B cell (primary cell): ENCODE measurements around the gene SIL1. TPM values are rescaled to one million over a fixed set of nuclear protein-coding genes. Genes with fewer than 3 reads are reported as not detected.
"Not testable (repeated sequence)": the region's sequence is repeated elsewhere in the genome, so short reads cannot be mapped to it uniquely, and the experiment has no call there.

Source experiments
- ATAC-seq: fragments of 200-7000 bp; cut with Tn5 transposase; one replicate; pipeline ENCODE4 v1.10.0; 2021; ENCODE audit warnings: low read depth, mild to moderate bottlenecking, moderate number of reproducible peaks, moderate library complexity
- CTCF ChIA-PET: fragments of 350-600 bp; sonication (Branson Sonifier 250); formaldehyde crosslinking; loops from one replicate; lab custom pipeline; 2021; ENCODE audit warnings: antibody characterized with exemption, inconsistent platforms; lab: Charles Lee
- POLR2A ChIA-PET: fragments of 350-600 bp; sonication (Branson Sonifier 250); formaldehyde crosslinking; loops from one replicate; lab custom pipeline; 2021; ENCODE audit warnings: antibody characterized with exemption; lab: Charles Lee
- DNase-seq: peaks from one replicate; pipeline ENCODE4 v3.0.0; 2013
- H2AFZ ChIP-seq: 2 replicates; pipeline ENCODE4 v1.6.1; 2012; ENCODE audit warnings: mild to moderate bottlenecking, low read depth, low read length; ENCODE audit not compliant: insufficient read depth, poor library complexity, severe bottlenecking
- H3K27ac ChIP-seq, 2 donors: 1 replicate in 1 of 2; 2 replicates in 1 of 2; pipeline ENCODE4 v1.5.1; 2012 to 2013; ENCODE audit warnings: low read length in 2 of 2, mild to moderate bottlenecking in 2 of 2, moderate library complexity in 1 of 2
- H3K27me3 ChIP-seq, 4 experiments: fragments of 200-600 bp in 1 of 4; sonication (generic) in 1 of 4; replicated peaks in 1 of 4; 1 replicate in 2 of 4; 2 replicates in 2 of 4; pipeline versions ENCODE4 v1.6.1 to v1.7.0; 2013 to 2016; ENCODE audit warnings: low read length in 3 of 4, mild to moderate bottlenecking in 2 of 4, mixed read lengths in 1 of 4, moderate library complexity in 1 of 4; ENCODE audit not compliant: insufficient read depth in 4 of 4, control insufficient read depth in 3 of 4; ENCODE audit errors: control extremely low read depth in 1 of 4
- H3K36me3 ChIP-seq, 2 experiments: replicated peaks in 1 of 2; 1 replicate in 1 of 2; 2 replicates in 1 of 2; pipeline versions ENCODE4 v1.6.1 to v1.7.1; 2013; ENCODE audit warnings: low read length in 1 of 2; ENCODE audit not compliant: insufficient read depth in 2 of 2, control insufficient read depth in 1 of 2; ENCODE audit errors: control extremely low read depth in 1 of 2, extremely low read depth in 1 of 2
- H3K4me1 ChIP-seq, 2 donors: fragments of 200-600 bp in 1 of 2; sonication (generic) in 1 of 2; 1 replicate in 1 of 2; 2 replicates in 1 of 2; pipeline versions ENCODE4 v1.5.1 to v1.6.1; 2013 to 2017; ENCODE audit warnings: low read length in 2 of 2; ENCODE audit not compliant: control insufficient read depth in 2 of 2, insufficient read depth in 2 of 2
- H3K4me2 ChIP-seq: replicated peaks from 2 replicates; pipeline ENCODE3; 2012; ENCODE audit warnings: mild to moderate bottlenecking, low read depth, low read length; ENCODE audit not compliant: poor library complexity, severe bottlenecking
- H3K4me3 ChIP-seq, 5 experiments: fragments of 200-600 bp in 1 of 5; sonication (generic) in 1 of 5; 1 replicate in 3 of 5; 2 replicates in 2 of 5; pipeline versions ENCODE4 v1.5.1 to v1.7.0; 2011 to 2016; ENCODE audit warnings: low read length in 4 of 5, mild to moderate bottlenecking in 4 of 5, low read depth in 2 of 5, control low read depth in 1 of 5, moderate library complexity in 1 of 5; ENCODE audit not compliant: insufficient read depth in 1 of 5; ENCODE audit errors: control extremely low read depth in 1 of 5, extremely low read depth in 1 of 5
- H3K79me2 ChIP-seq: fragments of 200-600 bp; sonication (generic); one replicate; pipeline ENCODE4 v1.6.0; 2016; ENCODE audit warnings: low read length; ENCODE audit not compliant: control insufficient read depth, insufficient read depth
- H3K9ac ChIP-seq: fragments of 200-600 bp; sonication (generic); 2 replicates; pipeline ENCODE4 v1.6.1; 2017; ENCODE audit warnings: mild to moderate bottlenecking, low read length, moderate library complexity
- H3K9me3 ChIP-seq, 3 donors: one replicate each; pipeline versions ENCODE4 v1.6.1 to v1.7.1; 2013; ENCODE audit warnings: low read length in 2 of 3; ENCODE audit not compliant: control insufficient read depth in 2 of 3, insufficient read depth in 1 of 3; ENCODE audit errors: control extremely low read depth in 1 of 3
- H4K20me1 ChIP-seq: 2 replicates; pipeline ENCODE4 v1.6.0; 2012; ENCODE audit warnings: mild to moderate bottlenecking, low read length; ENCODE audit not compliant: insufficient read depth, control insufficient read depth, poor library complexity, severe bottlenecking
- H3K27ac Mint-ChIP-seq: one replicate; pipeline ENCODE4 v1.8.0; 2021; ENCODE audit warnings: mixed read lengths
- H3K27me3 Mint-ChIP-seq: one replicate; pipeline ENCODE4 v1.8.0; 2021; ENCODE audit warnings: mixed read lengths
- H3K4me1 Mint-ChIP-seq: one replicate; pipeline ENCODE4 v1.8.0; 2021; ENCODE audit warnings: mixed read lengths
- H3K4me3 Mint-ChIP-seq: one replicate; pipeline ENCODE4 v1.8.0; 2021; ENCODE audit warnings: mixed read lengths
- H3K9me3 Mint-ChIP-seq: one replicate; pipeline ENCODE4 v1.8.0; 2022; ENCODE audit warnings: mixed read lengths; ENCODE audit not compliant: insufficient read depth
- CTCF ChIP-seq: fragments of 200-600 bp; IDR thresholded peaks from one replicate; pipeline ENCODE4 v1.8.0; 2022; ENCODE audit warnings: antibody characterized with exemption, mild to moderate bottlenecking
- EZH2 ChIP-seq: IDR thresholded peaks from 2 replicates; pipeline ENCODE4 v1.6.1; 2012; ENCODE audit warnings: borderline replicate concordance, low read depth, mild to moderate bottlenecking, moderate library complexity, low read length; ENCODE audit not compliant: insufficient read depth, poor library complexity, severe bottlenecking
- WGBS: methylation state at CpG from one replicate; pipeline ENCODE4 v1.1.5; 2013; ENCODE audit warnings: missing lambda C conversion rate; ENCODE audit not compliant: insufficient coverage; 5-methylcytosine and 5-hydroxymethylcytosine counted together
- intact Hi-C: fragments of 100-400 bp; cut with micrococcal nuclease; formaldehyde crosslinking; loops from one replicate; pipeline ENCODE4 v1.10.0; 2022
- polyA plus RNA-seq: library from polyadenylated mRNA; depleted of rRNA; stranded (reverse); fragments of >200 nt; gene quantifications from 2 replicates; pipeline ENCODE4 v1.2.3, GENCODE V29; 2012
- total RNA-seq, 2 donors: library from RNA; stranded (reverse); fragments of 120-200 nt in 1 of 2; gene quantifications; 1 replicate in 1 of 2; 2 replicates in 1 of 2; pipeline versions ENCODE4 v1.2.3 to v1.2.4, GENCODE V29; 2013 to 2022

SIL1 gene
- total and polyA plus RNA-seq, 2 donors (not counting 1 experiment from before 2014, with no cell fraction given), result 16.9 to 19.8 TPM

GRCh38 chr5:139167533-139167932, 30.6 kb downstream of the SIL1 start:
- H3K79me2 ChIP-seq, result peaks cover 2% of the 10 kb centered on the region
- no peak overlapping the region for H3K4me3 Mint-ChIP-seq
- CTCF ChIA-PET, result no interaction called here
- no peak overlapping the region for H3K27ac Mint-ChIP-seq
- no peak overlapping the region for H3K27ac ChIP-seq
- WGBS, result no CpG with 5 or more reads among the region's 2 CpGs
- H3K36me3 ChIP-seq, result no peaks in the 10 kb centered on the region
- H3K9me3 Mint-ChIP-seq, result peaks cover 4% of the 10 kb centered on the region
- H3K27me3 Mint-ChIP-seq, result no peaks in the 10 kb centered on the region
- POLR2A ChIA-PET, result no interaction called here
- DNase-seq (no peak), ATAC-seq (no peak)
- peaks cover 3 to 9% (median 6%) of the 10 kb centered on the region in 3 donors for H3K9me3 ChIP-seq
- no peak overlapping the region for H2AFZ ChIP-seq
- TF ChIP-seq CTCF (no peak), EZH2 (no peak)
- no peaks in the 10 kb centered on the region for H3K4me1 Mint-ChIP-seq
- H3K4me2 ChIP-seq, result no peak overlapping the region
- H3K9ac ChIP-seq, result no peak overlapping the region
- no peak overlapping the region for H3K4me3 ChIP-seq
- no peaks in the 10 kb centered on the region for H3K27me3 ChIP-seq
- H3K4me1 ChIP-seq, result no peaks in the 10 kb centered on the region
- H4K20me1 ChIP-seq, result no peaks in the 10 kb centered on the region
- intact Hi-C loops, result no loop called here

GRCh38 chr5:139167063-139167462, 31.1 kb downstream of the SIL1 start:
- Histone ChIP-seq H4K20me1 (no peaks in the 10 kb centered on the region), H3K27me3 (no peaks in the 10 kb centered on the region), H3K4me1 (no peaks in the 10 kb centered on the region), H2AFZ (no peak overlapping the region), H3K36me3 (no peaks in the 10 kb centered on the region), H3K9ac (no peak overlapping the region), H3K4me3 (no peak overlapping the region), H3K79me2 (no peaks in the 10 kb centered on the region), H3K9me3 (peaks cover 2 to 5% (median 2%) of the 10 kb centered on the region in 3 donors), H3K4me2 (no peak overlapping the region), H3K27ac (no peak overlapping the region)
- intact Hi-C loops, result no loop called here
- CTCF ChIA-PET, result no interaction called here
- Mint-ChIP-seq H3K27ac (no peak overlapping the region), H3K9me3 (peaks cover 4% of the 10 kb centered on the region), H3K27me3 (no peaks in the 10 kb centered on the region), H3K4me3 (no peak overlapping the region), H3K4me1 (no peaks in the 10 kb centered on the region)
- DNase-seq, result no peak
- no peak for TF ChIP-seq CTCF
- TF ChIP-seq EZH2, result no peak
- 89% methylated on average over 4 of the region's 7 CpGs for WGBS
- ATAC-seq, result no peak
- POLR2A ChIA-PET, result no interaction called here

- H3K4me3 Mint-ChIP-seq, CTCF ChIA-PET, H3K9ac ChIP-seq, H3K27me3 Mint-ChIP-seq, H3K27ac ChIP-seq, H3K27me3 ChIP-seq, POLR2A ChIA-PET, H4K20me1 ChIP-seq, intact Hi-C loops, H2AFZ ChIP-seq, H3K4me1 Mint-ChIP-seq, H3K36me3 ChIP-seq, ATAC-seq, H3K4me2 ChIP-seq, H3K9me3 Mint-ChIP-seq, H3K79me2 ChIP-seq, DNase-seq, H3K27ac Mint-ChIP-seq, H3K4me1 ChIP-seq, H3K4me3 ChIP-seq, H3K9me3 ChIP-seq: not testable (repeated sequence)
- WGBS, result 100% methylated on average over 2 of the region's 3 CpGs
Measured at GRCh38 chr5:139164897-139165296, 33.3 kb downstream of the SIL1 start.
